ENCODE measurements around the gene RPAIN. TPM values are rescaled to one million over a fixed set of nuclear protein-coding genes. Genes with fewer than 3 reads are reported as not detected.

Gene RPAIN
- total RNA-seq, 1 donor = 41.9 TPM

DNA sequence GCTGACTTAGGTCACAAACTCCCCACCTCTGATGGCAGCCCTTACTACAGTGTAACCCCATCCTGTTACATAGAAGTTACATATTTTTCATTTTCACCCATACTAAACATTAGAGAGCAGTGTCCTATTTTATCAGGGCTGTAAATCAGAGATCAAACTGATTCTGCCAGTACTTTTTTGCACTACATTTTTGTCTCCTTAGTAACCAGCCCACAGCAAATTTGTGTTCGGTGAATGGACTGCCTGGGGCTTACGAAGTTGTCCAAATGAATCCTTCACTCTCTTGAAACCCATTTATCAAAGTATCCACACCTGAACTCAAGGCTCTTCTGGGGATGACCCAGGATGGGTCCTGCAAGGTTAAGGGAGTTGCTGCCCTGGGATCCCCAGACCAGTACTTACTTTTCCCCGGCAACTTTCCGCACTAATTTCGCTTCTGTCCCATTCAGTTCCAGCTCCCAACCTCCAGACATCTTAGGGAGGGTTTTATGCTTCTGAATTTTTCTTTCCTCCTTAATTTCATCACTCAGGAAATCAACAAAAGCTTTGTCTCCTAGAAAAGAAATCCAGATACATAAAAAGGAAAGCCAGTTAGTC, 17.8 kb downstream of the RPAIN start:
- peak; percentile 13 for DNase-seq (ENCODE audit: low read depth)
- TF ChIP-seq, protein P1, sequence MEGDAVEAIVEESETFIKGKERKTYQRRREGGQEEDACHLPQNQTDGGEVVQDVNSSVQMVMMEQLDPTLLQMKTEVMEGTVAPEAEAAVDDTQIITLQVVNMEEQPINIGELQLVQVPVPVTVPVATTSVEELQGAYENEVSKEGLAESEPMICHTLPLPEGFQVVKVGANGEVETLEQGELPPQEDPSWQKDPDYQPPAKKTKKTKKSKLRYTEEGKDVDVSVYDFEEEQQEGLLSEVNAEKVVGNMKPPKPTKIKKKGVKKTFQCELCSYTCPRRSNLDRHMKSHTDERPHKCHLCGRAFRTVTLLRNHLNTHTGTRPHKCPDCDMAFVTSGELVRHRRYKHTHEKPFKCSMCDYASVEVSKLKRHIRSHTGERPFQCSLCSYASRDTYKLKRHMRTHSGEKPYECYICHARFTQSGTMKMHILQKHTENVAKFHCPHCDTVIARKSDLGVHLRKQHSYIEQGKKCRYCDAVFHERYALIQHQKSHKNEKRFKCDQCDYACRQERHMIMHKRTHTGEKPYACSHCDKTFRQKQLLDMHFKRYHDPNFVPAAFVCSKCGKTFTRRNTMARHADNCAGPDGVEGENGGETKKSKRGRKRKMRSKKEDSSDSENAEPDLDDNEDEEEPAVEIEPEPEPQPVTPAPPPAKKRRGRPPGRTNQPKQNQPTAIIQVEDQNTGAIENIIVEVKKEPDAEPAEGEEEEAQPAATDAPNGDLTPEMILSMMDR (IDR thresholded peaks at IDR 0.05; ENCODE audit: insufficient read depth, low read length) = no peak

GRCh38 chr17:5438716-5439445, 18.9 kb downstream of the RPAIN start, which contains the start of gene C1QBP:
Gene C1QBP (minus strand): TSS chr17:5439155. CDS start chr17:5439073, 82 bp downstream.
- peak within 1 kb of the TSS; percentile 90 for H3K4me3 ChIP-seq (ENCODE audit: low read depth, low read length)
- peak; percentile 92 for DNase-seq (ENCODE audit: low read depth)
- TF ChIP-seq, protein P1 (IDR thresholded peaks at IDR 0.05; ENCODE audit: insufficient read depth, low read length) = peak; percentile 89

More for the DNA sequence above, 17.8 kb downstream of the RPAIN start:
- peak overlapping the region; percentile 90 for H3K4me3 ChIP-seq (ENCODE audit: low read depth, low read length)

GRCh38 chr17:5439446-5439764, 19.4 kb downstream of the RPAIN start:
- DNase-seq (ENCODE audit: low read depth) = no peak
- TF ChIP-seq, protein P1 (IDR thresholded peaks at IDR 0.05; ENCODE audit: insufficient read depth, low read length) = no peak
- H3K4me3 ChIP-seq (ENCODE audit: low read depth, low read length) = peak overlapping the region; percentile 51

- TF ChIP-seq, protein P1 (IDR thresholded peaks at IDR 0.05; ENCODE audit: insufficient read depth, low read length) = no peak
- DNase-seq (ENCODE audit: low read depth) = no peak
- H3K4me3 ChIP-seq (ENCODE audit: low read depth, low read length) = no peak overlapping the region
Measured at GRCh38 chr17:5443728-5444127, 23.7 kb downstream of the RPAIN start.

GRCh38 chr17:5444209-5444608, 24.2 kb downstream of the RPAIN start:
- TF ChIP-seq, protein P1 (IDR thresholded peaks at IDR 0.05; ENCODE audit: insufficient read depth, low read length) = no peak
- H3K4me3 ChIP-seq (ENCODE audit: low read depth, low read length) = no peak overlapping the region
- no peak for DNase-seq (ENCODE audit: low read depth)

DNA sequence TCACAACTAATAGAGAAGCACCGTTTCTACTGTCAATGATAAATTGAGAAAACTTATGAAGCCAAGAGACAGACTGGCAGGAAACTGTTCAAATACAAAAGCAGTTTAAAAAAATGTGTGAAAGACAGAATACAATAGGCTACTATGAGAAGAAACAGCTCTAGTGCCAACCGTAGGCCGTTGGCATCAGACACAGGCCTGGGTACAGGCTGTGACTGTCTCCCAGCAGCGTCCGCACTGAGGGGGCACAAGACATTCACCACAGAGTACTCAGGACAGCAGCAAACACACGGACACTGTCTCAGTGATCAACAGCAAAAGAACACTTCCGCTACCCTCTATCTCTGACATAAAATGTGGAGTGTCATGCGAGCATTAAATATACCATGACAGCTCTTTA, 26.8 kb downstream of the RPAIN start:
- no peak overlapping the region for H3K4me3 ChIP-seq (ENCODE audit: low read depth, low read length)
- TF ChIP-seq, protein P1 (IDR thresholded peaks at IDR 0.05; ENCODE audit: insufficient read depth, low read length) = no peak
- no peak for DNase-seq (ENCODE audit: low read depth)
